Hematopoietic multipotent progenitor cell treated with erythropoietin and hydrocortisone succinate and interleukin-3 and kit ligand, for 15 days (in vitro differentiated cells): Measurements from ENCODE around the gene ATG14.
A peak's percentile ranks its signal among the peaks of the same experiment; 100 is the strongest.
"Not testable (repeated sequence)": the region's sequence is repeated elsewhere in the genome, so short reads cannot be mapped to it uniquely, and the experiment has no call there.

Experiments
- DNase-seq: peaks from one replicate; pipeline ENCODE4 v3.0.0-alpha.2; 2015; ENCODE audit warnings: low spot score

Gene ATG14

GRCh38 chr14:55433880-55434804, 22.5 kb upstream of the ATG14 start:
- DNase-seq, result no peak

- no peak for DNase-seq
Observed at GRCh38 chr14:55432628-55433027, 21.0 kb upstream of the ATG14 start.

GRCh38 chr14:55430024-55430690, 18.5 kb upstream of the ATG14 start:
- peak; percentile 88 for DNase-seq

GRCh38 chr14:55427439-55427838, 15.8 kb upstream of the ATG14 start:
- no peak for DNase-seq

GRCh38 chr14:55426891-55427290, 15.3 kb upstream of the ATG14 start:
- DNase-seq, result no peak

GRCh38 chr14:55425091-55425490, 13.5 kb upstream of the ATG14 start:
- no peak for DNase-seq

- no peak for DNase-seq
Observed at GRCh38 chr14:55423969-55424368, 12.3 kb upstream of the ATG14 start.

GRCh38 chr14:55422338-55422737, 10.7 kb upstream of the ATG14 start:
- not testable (repeated sequence) for DNase-seq

- DNase-seq, result no peak
Observed at GRCh38 chr14:55419663-55420062, 8.0 kb upstream of the ATG14 start.

GRCh38 chr14:55418411-55418810, 6.8 kb upstream of the ATG14 start:
- DNase-seq, result no peak

- peak; percentile 69 for DNase-seq
Observed at GRCh38 chr14:55417955-55418354, 6.3 kb upstream of the ATG14 start.

GRCh38 chr14:55416866-55417265, 5.2 kb upstream of the ATG14 start:
- DNase-seq, result peak; percentile 64

- no peak for DNase-seq
Observed at GRCh38 chr14:55414551-55414950, 2.9 kb upstream of the ATG14 start.

- peak; percentile 45 for DNase-seq
Observed at GRCh38 chr14:55412676-55413075, 1.0 kb upstream of the ATG14 start.

- peak; percentile 42 for DNase-seq
Observed at GRCh38 chr14:55410876-55411275, 754 bp downstream of the ATG14 start.

- no peak for DNase-seq
Observed at GRCh38 chr14:55404173-55404854, 7.3 kb downstream of the ATG14 start.

GRCh38 chr14:55401751-55402150, 9.9 kb downstream of the ATG14 start:
- no peak for DNase-seq

- DNase-seq, result no peak
Observed at GRCh38 chr14:55399852-55400251, 11.8 kb downstream of the ATG14 start.

GRCh38 chr14:55399183-55399582, 12.4 kb downstream of the ATG14 start:
- no peak for DNase-seq

GRCh38 chr14:55398679-55399078, 13.0 kb downstream of the ATG14 start:
- no peak for DNase-seq

GRCh38 chr14:55389330-55389729, 22.3 kb downstream of the ATG14 start:
- DNase-seq, result no peak

- DNase-seq, result peak; percentile 54
Observed at GRCh38 chr14:55388160-55388559, 23.5 kb downstream of the ATG14 start.

GRCh38 chr14:55387121-55387520, 24.5 kb downstream of the ATG14 start:
- peak; percentile 45 for DNase-seq
